HepG2 (cell line): ENCODE data around the gene SLC5A6. TPM values are rescaled to one million over a fixed set of nuclear protein-coding genes. Genes with fewer than 3 reads are reported as not detected.

Experiments
- ATF3 ChIP-seq: sonication (generic); formaldehyde crosslinking; IDR thresholded peaks from 2 replicates; pipeline ENCODE4 v1.4.0; 2020; ENCODE audit warnings: missing genetic modification reagents
- BCLAF1 ChIP-seq: fragments of 450-650 bp; IDR thresholded peaks from 2 replicates; pipeline ENCODE4 v1.6.1; 2017; ENCODE audit warnings: mild to moderate bottlenecking
- LBX2 ChIP-seq: sonication (generic); formaldehyde crosslinking; IDR thresholded peaks from 2 replicates; pipeline ENCODE4 v1.5.0; 2020; ENCODE audit warnings: missing genetic modification reagents, mild to moderate bottlenecking, borderline replicate concordance
- NFKBIZ ChIP-seq: IDR thresholded peaks from 2 replicates; pipeline ENCODE4 v1.6.1; 2018; ENCODE audit warnings: missing genetic modification reagents, missing compliant biosample characterization
- ZBTB40 ChIP-seq, 2 experiments: fragments of 450-650 bp in 1 of 2; sonication (generic) in 1 of 2; formaldehyde crosslinking in 1 of 2; IDR thresholded peaks; 2 replicates each; pipeline versions ENCODE4 v1.6.1 to v1.8.0; 2016 to 2022; ENCODE audit warnings: antibody characterized with exemption in 1 of 2, mild to moderate bottlenecking in 1 of 2, missing genetic modification reagents in 1 of 2
- ZNF280D ChIP-seq: sonication (generic); formaldehyde crosslinking; IDR thresholded peaks from 2 replicates; pipeline ENCODE4 v1.5.1; 2020; ENCODE audit warnings: mild to moderate bottlenecking, missing genetic modification reagents
- ZNF503 ChIP-seq: sonication (generic); formaldehyde crosslinking; IDR thresholded peaks from 2 replicates; pipeline ENCODE4 v1.4.0; 2020; ENCODE audit warnings: missing genetic modification reagents
- ZZZ3 ChIP-seq: sonication (generic); formaldehyde crosslinking; IDR thresholded peaks from 2 replicates; pipeline ENCODE4 v1.4.0; 2020; ENCODE audit warnings: missing genetic modification reagents, mild to moderate bottlenecking, borderline replicate concordance
- polyA plus RNA-seq, 8 experiments: library from polyadenylated mRNA; depleted of rRNA in 3 of 8; stranded (reverse) in 7 of 8; unstranded in 1 of 8; fragments of >200 nt; fragmentation: Illumina TruSeq in 4 of 8; extraction: Trizol in 4 of 8; gene quantifications; 2 replicates each; pipeline versions ENCODE4 v1.2.1 to v1.2.3, GENCODE V29; 2011 to 2016; ENCODE audit warnings: low read depth in 4 of 8, missing spikeins in 1 of 8, mixed read lengths in 1 of 8; ENCODE audit not compliant: insufficient read depth in 1 of 8
- total RNA-seq, 5 experiments: library from RNA; depleted of rRNA; stranded (reverse); fragments of >200 nt; fragmentation: Illumina TruSeq; extraction: Trizol; gene quantifications; 2 replicates each; pipeline ENCODE4 v1.2.3, GENCODE V29; 2016; ENCODE audit warnings: low read depth in 1 of 5

SLC5A6 gene
- total and polyA plus RNA-seq, 2 of the 13 experiments (the other 11 are each of a cell fraction or from before 2014, with no cell fraction given): 135 to 417 TPM

- TF ChIP-seq ZBTB40 (IDR thresholded peaks at IDR 0.05) (no peak), ZBTB40 (CRISPR knock-in tag; IDR thresholded peaks at IDR 0.05) (0 out of 2 replicates have a peak, but pooled peaks have one; percentile 6), LBX2 (CRISPR knock-in tag) (no peak), NFKBIZ (no peak), ATF3 (CRISPR knock-in tag) (no peak), ZNF280D (CRISPR knock-in tag) (no peak; the same call in 1 of the 2 replicates), ZNF503 (CRISPR knock-in tag) (no peak), ZZZ3 (CRISPR knock-in tag) (no peak), BCLAF1 (no peak)
Measured at GRCh38 chr2:27209621-27210401, 2.3 kb downstream of the SLC5A6 start (continued).
